Stimulated activated CD8-positive, alpha-beta memory T cell treated with anti-CD3 and anti-CD28 coated beads, Interleukin-7, amount 100 ng/mL, for 24 hours (primary cell): Measurements from ENCODE around the gene RSBN1L.
"Not testable (repeated sequence)": the region's sequence is repeated elsewhere in the genome, so short reads cannot be mapped to it uniquely, and the experiment has no call there.

ENCODE experiments used
- DNase-seq: peaks from one replicate; pipeline ENCODE4 v3.0.0-alpha.2; 2020; ENCODE audit warnings: low read depth

RSBN1L gene

DNA sequence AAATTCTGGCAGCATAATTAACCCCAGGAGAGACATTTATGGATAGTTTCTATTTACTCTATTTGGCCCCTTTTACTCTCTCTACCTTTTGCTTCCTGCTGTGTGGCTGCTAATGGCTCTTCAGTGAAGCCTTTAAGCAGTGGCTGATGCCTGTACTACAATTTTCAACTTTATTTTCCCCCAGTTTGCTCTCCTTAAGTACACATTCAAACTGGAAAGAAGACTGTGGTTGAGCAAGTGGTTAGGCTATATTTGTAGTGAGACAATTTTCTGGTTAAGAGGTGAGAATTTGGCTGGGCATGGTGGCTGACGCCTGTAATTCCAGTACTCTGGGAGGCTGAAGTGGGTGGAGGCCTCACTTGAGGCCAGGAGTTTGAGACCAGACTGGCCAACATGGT, 8.5 kb upstream of the RSBN1L start:
- no peak for DNase-seq

- DNase-seq, result no peak
Measured at GRCh38 chr7:77690289-77690688, 6.0 kb upstream of the RSBN1L start.

- DNase-seq, result no peak
Measured at GRCh38 chr7:77691892-77692491, 4.3 kb upstream of the RSBN1L start.

GRCh38 chr7:77693830-77694583, 2.3 kb upstream of the RSBN1L start:
- DNase-seq, result no peak

GRCh38 chr7:77696643-77697534, 630 bp downstream of the RSBN1L start:
- DNase-seq, result peak; percentile 42

DNA sequence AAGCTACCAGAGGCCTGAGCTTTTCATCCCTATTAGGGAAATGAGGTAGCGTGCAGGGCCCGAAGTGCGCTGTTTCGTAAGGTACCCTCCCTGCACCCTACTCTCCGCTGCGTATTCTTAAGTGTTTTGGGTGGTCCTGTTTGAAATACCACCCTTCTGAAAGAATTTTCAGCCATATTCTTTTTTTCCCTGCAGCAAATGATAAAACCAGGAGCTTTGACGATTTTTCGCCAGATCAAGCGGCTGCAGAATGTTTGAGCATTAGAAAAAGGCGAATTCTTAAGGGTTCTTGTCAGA, 1.2 kb downstream of the RSBN1L start:
- DNase-seq, result no peak

DNA sequence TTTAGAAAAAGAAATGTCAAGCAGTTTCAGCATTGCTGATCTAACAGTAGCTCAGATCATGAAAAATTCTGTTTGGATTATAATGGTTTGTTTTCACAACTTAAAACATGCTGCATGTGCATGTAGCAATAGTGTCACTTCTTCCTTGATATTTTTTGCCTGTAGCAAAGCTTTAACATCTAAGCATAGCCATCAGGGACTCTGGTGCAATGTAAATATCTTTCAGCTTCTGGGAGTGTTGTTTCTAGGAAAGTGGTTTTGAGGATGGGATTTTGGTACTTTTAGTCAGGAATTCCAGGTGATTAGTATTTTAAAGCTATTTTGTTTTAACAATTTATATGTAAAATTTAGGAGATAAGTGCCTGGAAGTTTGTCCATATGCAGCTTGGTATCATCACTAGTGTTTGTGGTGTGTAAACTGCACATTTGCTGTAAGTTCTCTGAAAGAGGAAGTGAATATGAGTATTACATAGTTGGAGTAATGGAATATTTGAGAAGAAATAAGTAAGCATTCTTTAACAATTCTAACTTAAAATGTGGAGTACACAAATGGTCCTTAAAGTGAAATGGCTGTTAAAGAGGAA, 1.9 kb downstream of the RSBN1L start:
- DNase-seq, result no peak

DNA sequence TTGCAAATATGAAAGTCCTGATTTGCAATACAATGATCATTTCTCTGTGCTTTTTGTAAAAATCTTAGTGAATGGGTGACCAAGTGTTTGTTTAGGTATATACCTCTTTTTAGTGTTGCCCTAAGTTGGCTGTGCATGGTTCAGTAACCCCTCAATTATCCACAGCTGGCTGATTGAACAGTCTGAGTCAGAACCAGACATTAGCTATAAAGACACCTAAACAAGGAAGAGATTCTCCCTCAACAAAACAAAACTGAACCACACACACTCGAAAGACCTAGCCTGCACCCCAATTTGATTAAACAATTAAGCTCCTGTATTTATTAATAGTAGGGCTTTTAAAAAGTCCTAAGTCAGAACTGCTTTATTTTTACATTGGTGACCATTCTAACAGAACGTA, 2.8 kb downstream of the RSBN1L start:
- no peak for DNase-seq

DNA sequence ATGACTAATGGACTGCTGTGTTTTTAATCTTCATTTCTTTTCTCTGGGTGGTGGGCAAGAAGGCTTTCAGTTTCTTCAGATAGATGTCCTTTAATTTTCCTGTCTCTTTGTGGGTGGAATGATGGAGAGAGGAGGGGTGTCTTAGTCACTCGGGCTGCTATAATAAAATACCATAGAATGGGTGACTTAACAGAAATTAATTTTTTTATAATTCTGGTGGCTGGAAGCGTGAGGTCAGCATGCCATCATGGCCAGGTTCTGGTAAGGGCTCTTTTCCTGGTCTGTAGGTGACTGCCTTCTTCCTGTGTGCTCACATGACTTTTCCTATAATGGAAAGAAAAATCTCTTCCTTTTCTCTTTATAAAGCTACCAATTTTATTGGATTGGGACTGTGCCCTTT, 6.3 kb downstream of the RSBN1L start:
- no peak for DNase-seq

DNA sequence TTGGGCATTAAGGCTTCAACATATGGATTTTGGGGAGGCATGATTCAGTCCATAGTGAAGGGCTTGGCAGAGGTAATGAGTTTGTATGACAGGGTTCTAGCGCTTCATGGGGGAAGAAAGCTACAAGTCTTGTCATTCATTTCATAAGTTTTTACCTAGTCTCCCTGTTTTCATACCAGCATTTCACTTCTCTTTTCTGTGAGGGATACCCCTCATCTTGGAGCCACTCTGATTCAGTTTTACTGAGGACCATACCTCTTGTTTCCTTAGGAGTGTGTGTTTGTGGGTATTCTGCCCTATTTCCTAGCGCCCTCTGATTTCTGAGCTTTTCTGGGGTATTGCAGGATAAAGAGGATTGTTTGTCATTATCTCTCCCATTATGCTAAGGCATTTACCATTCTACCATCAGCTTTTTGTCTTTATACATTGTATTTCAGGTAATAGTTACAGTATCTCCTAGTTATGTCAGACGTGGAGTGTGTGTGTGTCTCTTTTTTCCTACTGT, 6.8 kb downstream of the RSBN1L start:
- no peak for DNase-seq

GRCh38 chr7:77703669-77704068, 7.4 kb downstream of the RSBN1L start:
- DNase-seq, result not testable (repeated sequence)

DNA sequence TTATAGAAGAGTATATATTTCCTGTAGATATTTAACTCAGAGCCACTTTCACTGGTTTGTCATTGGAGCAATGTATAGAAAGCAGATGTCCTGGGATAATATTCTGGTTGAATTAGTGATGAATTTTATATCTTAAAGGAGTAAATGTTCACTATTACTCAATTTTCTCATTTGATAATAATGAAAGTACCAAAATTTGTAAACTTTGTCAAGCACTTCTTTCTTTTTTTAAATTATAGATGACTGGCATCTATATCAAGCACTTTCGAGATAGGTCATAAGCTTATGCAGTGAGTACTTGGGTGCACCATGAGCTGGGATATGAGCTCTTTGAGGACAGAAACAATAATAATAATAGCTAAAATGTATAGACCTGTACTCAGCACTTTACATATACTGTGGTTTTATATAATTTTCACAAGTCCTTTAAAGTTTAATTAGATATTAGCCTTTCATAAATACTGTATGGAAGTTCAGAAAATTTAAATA, 11.3 kb downstream of the RSBN1L start:
- DNase-seq, result no peak

- no peak for DNase-seq
Measured at GRCh38 chr7:77710067-77710466, 13.8 kb downstream of the RSBN1L start.

DNA sequence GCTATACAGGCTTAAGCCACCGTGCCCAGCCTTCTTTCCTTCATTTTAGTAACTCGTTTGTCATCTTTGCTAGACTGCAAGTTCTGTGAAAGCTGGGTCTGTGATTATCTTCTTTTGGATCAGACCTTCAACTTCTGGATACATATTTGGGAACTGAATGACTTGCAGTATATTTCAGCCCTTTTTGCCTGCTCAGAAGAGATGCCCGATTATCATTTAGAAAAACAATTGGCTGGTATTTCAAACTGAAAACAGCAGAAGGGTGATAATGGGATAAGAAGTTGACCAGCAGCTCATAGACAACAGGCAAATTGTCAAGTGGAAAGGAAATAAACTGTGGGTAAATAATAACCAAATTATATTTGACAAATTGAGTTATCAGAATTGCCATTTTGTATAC, 14.6 kb downstream of the RSBN1L start:
- no peak for DNase-seq

GRCh38 chr7:77714195-77714594, 17.9 kb downstream of the RSBN1L start:
- DNase-seq, result no peak

- DNase-seq, result not testable (repeated sequence)
Measured at GRCh38 chr7:77714931-77715330, 18.7 kb downstream of the RSBN1L start.

GRCh38 chr7:77716804-77717203, 20.5 kb downstream of the RSBN1L start:
- DNase-seq, result no peak

DNA sequence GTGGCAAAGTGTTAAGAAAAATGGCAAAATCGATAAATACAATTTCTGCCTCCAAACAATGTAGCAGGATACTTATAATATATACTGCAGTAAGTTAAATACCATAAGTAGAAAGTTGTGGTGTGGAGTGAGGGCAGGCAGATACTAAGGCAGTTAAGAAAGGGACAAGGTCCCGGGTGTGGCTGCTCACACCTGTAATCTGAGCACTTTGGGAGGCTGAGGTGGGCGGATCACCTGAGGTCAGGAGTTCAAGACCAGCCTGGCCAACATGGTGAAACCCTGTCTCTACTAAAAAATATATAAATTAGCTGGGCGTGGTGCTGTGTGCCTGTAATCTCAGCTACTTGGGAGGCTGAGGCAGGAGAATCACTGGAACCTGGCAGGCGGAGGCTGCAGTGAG, 21.3 kb downstream of the RSBN1L start:
- not testable (repeated sequence) for DNase-seq

GRCh38 chr7:77727527-77727926, 31.3 kb downstream of the RSBN1L start:
- DNase-seq, result no peak

GRCh38 chr7:77727936-77728701, 31.9 kb downstream of the RSBN1L start:
- DNase-seq, result no peak

DNA sequence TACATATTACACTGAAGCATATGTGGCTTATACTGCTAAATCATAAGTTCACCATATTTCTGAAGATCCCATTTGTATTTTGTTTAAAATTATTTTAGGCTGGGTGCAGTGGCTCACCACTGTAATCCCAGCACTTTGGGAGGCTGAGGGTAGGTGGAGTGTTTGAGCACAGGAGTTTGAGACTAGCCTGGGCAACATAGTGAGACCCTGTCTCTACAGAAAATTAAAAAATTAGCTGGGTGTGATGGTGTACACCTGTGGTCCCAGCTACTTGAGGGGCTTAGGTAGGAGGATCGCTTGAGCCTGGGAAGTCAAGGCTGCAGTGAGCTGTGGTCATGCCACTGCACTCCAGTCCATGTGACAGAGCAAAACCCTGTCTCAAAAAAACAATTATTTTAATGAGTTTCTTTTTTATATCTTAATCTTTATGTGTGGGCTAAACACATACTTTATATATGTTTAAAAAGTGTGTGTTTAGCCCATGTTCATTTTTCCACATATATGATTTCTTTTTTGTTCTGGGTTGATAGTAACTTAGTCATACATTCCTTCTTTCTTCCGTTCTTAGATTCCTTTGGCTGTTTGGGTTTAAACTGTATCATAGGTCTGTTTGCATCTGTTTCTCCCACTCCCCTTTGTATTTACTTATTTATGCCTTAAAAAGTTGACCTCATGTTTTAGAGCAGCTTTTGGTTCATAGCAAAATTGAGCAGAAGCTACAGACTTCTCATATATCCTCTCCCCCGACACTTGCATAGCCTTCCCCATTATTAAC, 33.5 kb downstream of the RSBN1L start:
- no peak for DNase-seq
